EL (cell line): Measurements from ENCODE around the gene TPGS1.
A peak's percentile ranks its signal among the peaks of the same experiment; 100 is the strongest.

ENCODE experiments used
- DNase-seq: peaks from one replicate; pipeline ENCODE4 v3.0.0-alpha.2; 2016

The TPGS1 gene

GRCh38 chr19:496112-496665 lies 11.1 kb upstream of the TPGS1 start, which contains the start of gene MADCAM1:
Gene MADCAM1 (plus strand): TSS chr19:496486. CDS start chr19:496500, 14 bp downstream.
- DNase-seq: no peak

- no peak for DNase-seq
Measured at GRCh38 chr19:496986-497385, 10.3 kb upstream of the TPGS1 start.

GRCh38 chr19:497491-497868 lies 9.8 kb upstream of the TPGS1 start:
- DNase-seq: no peak

GRCh38 chr19:497869-498510 lies 9.3 kb upstream of the TPGS1 start:
- DNase-seq: no peak

GRCh38 chr19:498511-498891 lies 8.8 kb upstream of the TPGS1 start:
- no peak for DNase-seq

- no peak for DNase-seq
Measured at GRCh38 chr19:498977-499623, 8.2 kb upstream of the TPGS1 start.

- no peak for DNase-seq
Measured at GRCh38 chr19:501646-502045, 5.7 kb upstream of the TPGS1 start.

- no peak for DNase-seq
Measured at GRCh38 chr19:504616-505015, 2.7 kb upstream of the TPGS1 start.

GRCh38 chr19:506404-507285 lies 652 bp upstream of the TPGS1 start:
- peak; percentile 100 for DNase-seq

- DNase-seq: no peak
Measured at GRCh38 chr19:508204-509150, 1.2 kb downstream of the TPGS1 start.

- peak; percentile 78 for DNase-seq
Measured at GRCh38 chr19:510606-511100, 3.4 kb downstream of the TPGS1 start.

- no peak for DNase-seq
Measured at GRCh38 chr19:511101-511851, 4.0 kb downstream of the TPGS1 start.

- DNase-seq: no peak
Measured at GRCh38 chr19:512547-513365, 5.5 kb downstream of the TPGS1 start.

GRCh38 chr19:513368-514165 lies 6.3 kb downstream of the TPGS1 start:
- no peak for DNase-seq

- DNase-seq: no peak
Measured at GRCh38 chr19:514166-514663, 6.9 kb downstream of the TPGS1 start.

GRCh38 chr19:517721-518597 lies 10.7 kb downstream of the TPGS1 start:
- DNase-seq: no peak

GRCh38 chr19:518598-519231 lies 11.4 kb downstream of the TPGS1 start:
- DNase-seq: no peak

- DNase-seq: no peak
Measured at GRCh38 chr19:519449-519865, 12.2 kb downstream of the TPGS1 start.
